Measurements from ENCODE around the gene CEP44.
"Not testable (repeated sequence)": the region's sequence is repeated elsewhere in the genome, so short reads cannot be mapped to it uniquely, and the experiment has no call there.

CEP44 gene

GRCh38 chr4:174256277-174256713, 27.4 kb upstream of the CEP44 start:
- Histone ChIP-seq H3K9me3 (ENCODE audit: control insufficient read depth in 5 of 5, low read length in 5 of 5) (no peaks in the 10 kb centered on the region), H3K36me3 (ENCODE audit: control insufficient read depth in 5 of 5, insufficient read depth in 5 of 5, low read length in 5 of 5) (peaks cover 6 to 19% (median 10%) of the 10 kb centered on the region in 5 donors)

GRCh38 chr4:174259580-174259979, 24.1 kb upstream of the CEP44 start:
- peaks cover 2 to 14% (median 10%) of the 10 kb centered on the region in 5 donors for H3K4me1 ChIP-seq (ENCODE audit: control insufficient read depth in 5 of 5, insufficient read depth in 5 of 5, low read length in 5 of 5)
- H3K4me3 ChIP-seq (ENCODE audit: low read depth in 1 of 5, low read length in 5 of 5): no peak overlapping the region
- H3K27ac ChIP-seq (ENCODE audit: low read depth, low read length): no peak overlapping the region
- no peak overlapping the region for H3K9ac ChIP-seq (ENCODE audit: low read length in 5 of 5)
- H3K9me3 ChIP-seq (ENCODE audit: control insufficient read depth in 5 of 5, low read length in 5 of 5): no peaks in the 10 kb centered on the region
- H3K36me3 ChIP-seq (ENCODE audit: control insufficient read depth in 5 of 5, insufficient read depth in 5 of 5, low read length in 5 of 5): peaks cover 3 to 12% (median 8%) of the 10 kb centered on the region in 5 donors
- H3K27me3 ChIP-seq (ENCODE audit: control insufficient read depth in 5 of 5, insufficient read depth in 4 of 5, low read length in 5 of 5): no peaks in the 10 kb centered on the region

More at GRCh38 chr4:174256277-174256713, 27.4 kb upstream of the CEP44 start:
- no peak overlapping the region for H3K4me3 ChIP-seq (ENCODE audit: low read depth in 1 of 5, low read length in 5 of 5)
- peaks cover 0 to 9% (median 3%) of the 10 kb centered on the region in 5 donors for H3K4me1 ChIP-seq (ENCODE audit: control insufficient read depth in 5 of 5, insufficient read depth in 5 of 5, low read length in 5 of 5)
- no peak overlapping the region for H3K9ac ChIP-seq (ENCODE audit: low read length in 5 of 5)
- H3K27ac ChIP-seq (ENCODE audit: low read depth, low read length): no peak overlapping the region
- no peaks in the 10 kb centered on the region for H3K27me3 ChIP-seq (ENCODE audit: control insufficient read depth in 5 of 5, insufficient read depth in 4 of 5, low read length in 5 of 5)

GRCh38 chr4:174260099-174260498, 23.6 kb upstream of the CEP44 start:
- H3K36me3 ChIP-seq (ENCODE audit: control insufficient read depth in 5 of 5, insufficient read depth in 5 of 5, low read length in 5 of 5): peaks cover 3 to 12% (median 8%) of the 10 kb centered on the region in 5 donors
- H3K9ac ChIP-seq (ENCODE audit: low read length in 5 of 5): no peak overlapping the region
- no peaks in the 10 kb centered on the region for H3K9me3 ChIP-seq (ENCODE audit: control insufficient read depth in 5 of 5, low read length in 5 of 5)
- peaks cover 2 to 14% (median 10%) of the 10 kb centered on the region in 5 donors for H3K4me1 ChIP-seq (ENCODE audit: control insufficient read depth in 5 of 5, insufficient read depth in 5 of 5, low read length in 5 of 5)
- H3K27me3 ChIP-seq (ENCODE audit: control insufficient read depth in 5 of 5, insufficient read depth in 4 of 5, low read length in 5 of 5): no peaks in the 10 kb centered on the region
- H3K4me3 ChIP-seq (ENCODE audit: low read depth in 1 of 5, low read length in 5 of 5): no peak overlapping the region
- H3K27ac ChIP-seq (ENCODE audit: low read depth, low read length): no peak overlapping the region

GRCh38 chr4:174261432-174261831, 22.3 kb upstream of the CEP44 start:
- H3K4me3 ChIP-seq (ENCODE audit: low read depth in 1 of 5, low read length in 5 of 5); H3K9ac ChIP-seq (ENCODE audit: low read length in 5 of 5); H3K27me3 ChIP-seq (ENCODE audit: control insufficient read depth in 5 of 5, insufficient read depth in 4 of 5, low read length in 5 of 5); H3K36me3 ChIP-seq (ENCODE audit: control insufficient read depth in 5 of 5, insufficient read depth in 5 of 5, low read length in 5 of 5); H3K9me3 ChIP-seq (ENCODE audit: control insufficient read depth in 5 of 5, low read length in 5 of 5); H3K27ac ChIP-seq (ENCODE audit: low read depth, low read length): not testable (repeated sequence)
- H3K4me1 ChIP-seq (ENCODE audit: control insufficient read depth in 5 of 5, insufficient read depth in 5 of 5, low read length in 5 of 5): peaks cover 2 to 17% (median 10%) of the 10 kb centered on the region in 5 donors

GRCh38 chr4:174262624-174263444, 20.9 kb upstream of the CEP44 start:
- H3K9ac ChIP-seq (ENCODE audit: low read length in 5 of 5): no peak overlapping the region
- no peak overlapping the region for H3K27ac ChIP-seq (ENCODE audit: low read depth, low read length)
- no peaks in the 10 kb centered on the region for H3K9me3 ChIP-seq (ENCODE audit: control insufficient read depth in 5 of 5, low read length in 5 of 5)
- H3K4me1 ChIP-seq (ENCODE audit: control insufficient read depth in 5 of 5, insufficient read depth in 5 of 5, low read length in 5 of 5): peaks cover 2 to 14% (median 10%) of the 10 kb centered on the region in 5 donors
- H3K4me3 ChIP-seq (ENCODE audit: low read depth in 1 of 5, low read length in 5 of 5): peak overlapping the region in 2 of 5 donors; percentile 5 to 28
- H3K27me3 ChIP-seq (ENCODE audit: control insufficient read depth in 5 of 5, insufficient read depth in 4 of 5, low read length in 5 of 5): no peaks in the 10 kb centered on the region
- peaks cover 0 to 4% (median 3%) of the 10 kb centered on the region in 5 donors for H3K36me3 ChIP-seq (ENCODE audit: control insufficient read depth in 5 of 5, insufficient read depth in 5 of 5, low read length in 5 of 5)

- H3K4me1 ChIP-seq (ENCODE audit: control insufficient read depth in 5 of 5, insufficient read depth in 5 of 5, low read length in 5 of 5): peaks cover 2 to 14% (median 10%) of the 10 kb centered on the region in 5 donors
- H3K9me3 ChIP-seq (ENCODE audit: control insufficient read depth in 5 of 5, low read length in 5 of 5): no peaks in the 10 kb centered on the region
- H3K4me3 ChIP-seq (ENCODE audit: low read depth in 1 of 5, low read length in 5 of 5): no peak overlapping the region
- no peaks in the 10 kb centered on the region for H3K27me3 ChIP-seq (ENCODE audit: control insufficient read depth in 5 of 5, insufficient read depth in 4 of 5, low read length in 5 of 5)
- H3K27ac ChIP-seq (ENCODE audit: low read depth, low read length): no peak overlapping the region
- peaks cover 0 to 4% (median 3%) of the 10 kb centered on the region in 5 donors for H3K36me3 ChIP-seq (ENCODE audit: control insufficient read depth in 5 of 5, insufficient read depth in 5 of 5, low read length in 5 of 5)
- H3K9ac ChIP-seq (ENCODE audit: low read length in 5 of 5): no peak overlapping the region
These were observed 20.3 kb upstream of the CEP44 start for GRCh38 chr4:174263445-174263736.

- Histone ChIP-seq H3K4me3 (ENCODE audit: low read depth in 1 of 5, low read length in 5 of 5) (no peak overlapping the region), H3K9ac (ENCODE audit: low read length in 5 of 5) (no peak overlapping the region), H3K27ac (ENCODE audit: low read depth, low read length) (no peak overlapping the region), H3K4me1 (ENCODE audit: control insufficient read depth in 5 of 5, insufficient read depth in 5 of 5, low read length in 5 of 5) (peaks cover 2 to 14% (median 8%) of the 10 kb centered on the region in 5 donors), H3K27me3 (ENCODE audit: control insufficient read depth in 5 of 5, insufficient read depth in 4 of 5, low read length in 5 of 5) (no peaks in the 10 kb centered on the region), H3K36me3 (ENCODE audit: control insufficient read depth in 5 of 5, insufficient read depth in 5 of 5, low read length in 5 of 5) (peaks cover 0 to 2% (median 0%) of the 10 kb centered on the region in 5 donors), H3K9me3 (ENCODE audit: control insufficient read depth in 5 of 5, low read length in 5 of 5) (no peaks in the 10 kb centered on the region)
These were observed 17.8 kb upstream of the CEP44 start for GRCh38 chr4:174265916-174266315.

GRCh38 chr4:174266416-174266815, 17.3 kb upstream of the CEP44 start:
- no peak overlapping the region for H3K4me3 ChIP-seq (ENCODE audit: low read depth in 1 of 5, low read length in 5 of 5)
- no peak overlapping the region for H3K27ac ChIP-seq (ENCODE audit: low read depth, low read length)
- peaks cover 2 to 14% (median 8%) of the 10 kb centered on the region in 5 donors for H3K4me1 ChIP-seq (ENCODE audit: control insufficient read depth in 5 of 5, insufficient read depth in 5 of 5, low read length in 5 of 5)
- peaks cover 0 to 2% (median 0%) of the 10 kb centered on the region in 5 donors for H3K36me3 ChIP-seq (ENCODE audit: control insufficient read depth in 5 of 5, insufficient read depth in 5 of 5, low read length in 5 of 5)
- H3K9me3 ChIP-seq (ENCODE audit: control insufficient read depth in 5 of 5, low read length in 5 of 5): no peaks in the 10 kb centered on the region
- H3K9ac ChIP-seq (ENCODE audit: low read length in 5 of 5): no peak overlapping the region
- H3K27me3 ChIP-seq (ENCODE audit: control insufficient read depth in 5 of 5, insufficient read depth in 4 of 5, low read length in 5 of 5): no peaks in the 10 kb centered on the region

GRCh38 chr4:174273930-174274329, 9.8 kb upstream of the CEP44 start:
- H3K27me3 ChIP-seq (ENCODE audit: control insufficient read depth in 5 of 5, insufficient read depth in 4 of 5, low read length in 5 of 5): no peaks in the 10 kb centered on the region
- H3K4me1 ChIP-seq (ENCODE audit: control insufficient read depth in 5 of 5, insufficient read depth in 5 of 5, low read length in 5 of 5): no peaks in the 10 kb centered on the region

GRCh38 chr4:174274436-174274835, 9.3 kb upstream of the CEP44 start:
- H3K36me3 ChIP-seq (ENCODE audit: control insufficient read depth in 5 of 5, insufficient read depth in 5 of 5, low read length in 5 of 5): no peaks in the 10 kb centered on the region
- no peak overlapping the region for H3K4me3 ChIP-seq (ENCODE audit: low read depth in 1 of 5, low read length in 5 of 5)
- no peaks in the 10 kb centered on the region for H3K27me3 ChIP-seq (ENCODE audit: control insufficient read depth in 5 of 5, insufficient read depth in 4 of 5, low read length in 5 of 5)
- H3K9ac ChIP-seq (ENCODE audit: low read length in 5 of 5): no peak overlapping the region
- no peak overlapping the region for H3K27ac ChIP-seq (ENCODE audit: low read depth, low read length)
- H3K4me1 ChIP-seq (ENCODE audit: control insufficient read depth in 5 of 5, insufficient read depth in 5 of 5, low read length in 5 of 5): no peaks in the 10 kb centered on the region
- H3K9me3 ChIP-seq (ENCODE audit: control insufficient read depth in 5 of 5, low read length in 5 of 5): peaks cover 0 to under 1% (median 0%) of the 10 kb centered on the region in 5 donors

More at GRCh38 chr4:174273930-174274329, 9.8 kb upstream of the CEP44 start:
- Histone ChIP-seq H3K36me3 (ENCODE audit: control insufficient read depth in 5 of 5, insufficient read depth in 5 of 5, low read length in 5 of 5) (no peaks in the 10 kb centered on the region), H3K4me3 (ENCODE audit: low read depth in 1 of 5, low read length in 5 of 5) (no peak overlapping the region), H3K9ac (ENCODE audit: low read length in 5 of 5) (no peak overlapping the region), H3K9me3 (ENCODE audit: control insufficient read depth in 5 of 5, low read length in 5 of 5) (no peaks in the 10 kb centered on the region), H3K27ac (ENCODE audit: low read depth, low read length) (no peak overlapping the region)
